IPS DF 4.7 (cell line): ENCODE data around the gene LINGO1.

ENCODE experiments used
- DNase-seq: peaks from one replicate; pipeline ENCODE4 v3.0.0-alpha.2; 2013; ENCODE audit warnings: low spot score; ENCODE audit errors: extremely low read depth

LINGO1 gene, protein sequence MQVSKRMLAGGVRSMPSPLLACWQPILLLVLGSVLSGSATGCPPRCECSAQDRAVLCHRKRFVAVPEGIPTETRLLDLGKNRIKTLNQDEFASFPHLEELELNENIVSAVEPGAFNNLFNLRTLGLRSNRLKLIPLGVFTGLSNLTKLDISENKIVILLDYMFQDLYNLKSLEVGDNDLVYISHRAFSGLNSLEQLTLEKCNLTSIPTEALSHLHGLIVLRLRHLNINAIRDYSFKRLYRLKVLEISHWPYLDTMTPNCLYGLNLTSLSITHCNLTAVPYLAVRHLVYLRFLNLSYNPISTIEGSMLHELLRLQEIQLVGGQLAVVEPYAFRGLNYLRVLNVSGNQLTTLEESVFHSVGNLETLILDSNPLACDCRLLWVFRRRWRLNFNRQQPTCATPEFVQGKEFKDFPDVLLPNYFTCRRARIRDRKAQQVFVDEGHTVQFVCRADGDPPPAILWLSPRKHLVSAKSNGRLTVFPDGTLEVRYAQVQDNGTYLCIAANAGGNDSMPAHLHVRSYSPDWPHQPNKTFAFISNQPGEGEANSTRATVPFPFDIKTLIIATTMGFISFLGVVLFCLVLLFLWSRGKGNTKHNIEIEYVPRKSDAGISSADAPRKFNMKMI

DNA sequence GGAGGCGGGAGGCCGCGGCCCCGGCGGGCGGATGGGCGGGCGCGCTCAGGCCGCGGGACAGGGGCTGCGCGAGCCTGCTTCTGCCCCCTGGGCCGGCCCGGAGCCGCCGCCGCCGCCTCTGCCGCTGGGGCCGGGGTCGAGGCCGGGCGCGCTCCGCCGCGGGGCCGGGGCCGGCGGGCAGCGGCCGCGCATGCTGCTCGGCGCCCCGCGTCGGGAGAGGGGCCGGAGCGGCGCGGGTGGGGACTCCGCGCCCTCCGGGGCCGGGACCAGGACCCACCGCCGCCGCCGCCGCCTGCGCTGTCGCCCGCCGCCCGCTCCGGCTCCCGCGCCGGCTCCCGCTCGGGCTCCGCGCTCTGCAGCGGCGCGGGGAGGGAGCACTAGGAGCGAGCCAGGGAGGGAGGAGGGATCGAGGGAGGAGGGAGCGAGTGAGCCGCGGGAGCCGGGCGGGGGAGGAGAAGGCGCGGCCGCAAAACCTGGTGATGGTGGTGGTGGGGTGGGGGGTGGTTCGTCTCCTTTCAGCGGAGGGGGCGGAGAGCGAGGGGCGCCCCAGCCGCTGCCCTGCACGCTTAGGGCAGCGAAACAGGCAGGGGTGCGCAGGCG lies at the start of gene LINGO1:
LINGO1 (minus strand) TSS at position 379 of the 600 bp plus-strand sequence. CDS start 597 bp downstream, outside the sequence.
- DNase-seq, result no peak

DNA sequence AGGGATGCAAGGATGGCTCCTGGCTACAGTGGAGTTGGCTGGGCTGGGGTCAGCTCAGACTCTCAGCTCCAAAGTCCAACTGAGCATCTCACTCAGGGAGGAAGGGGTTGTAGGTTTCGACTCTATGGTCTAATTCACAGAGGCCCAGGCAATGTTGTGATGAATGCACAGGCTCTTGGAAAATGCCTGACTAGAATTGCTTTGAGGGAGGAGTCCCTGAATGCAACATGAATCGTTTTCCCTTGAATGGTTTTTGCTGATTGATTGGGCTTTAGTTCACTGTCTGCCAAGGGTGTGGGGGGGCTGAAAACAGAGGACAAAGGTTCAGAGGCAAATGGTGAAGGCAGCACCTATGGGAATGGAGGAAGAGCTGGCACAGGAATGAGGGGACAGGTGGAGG lies 48.6 kb upstream of the LINGO1 start:
- no peak for DNase-seq

DNA sequence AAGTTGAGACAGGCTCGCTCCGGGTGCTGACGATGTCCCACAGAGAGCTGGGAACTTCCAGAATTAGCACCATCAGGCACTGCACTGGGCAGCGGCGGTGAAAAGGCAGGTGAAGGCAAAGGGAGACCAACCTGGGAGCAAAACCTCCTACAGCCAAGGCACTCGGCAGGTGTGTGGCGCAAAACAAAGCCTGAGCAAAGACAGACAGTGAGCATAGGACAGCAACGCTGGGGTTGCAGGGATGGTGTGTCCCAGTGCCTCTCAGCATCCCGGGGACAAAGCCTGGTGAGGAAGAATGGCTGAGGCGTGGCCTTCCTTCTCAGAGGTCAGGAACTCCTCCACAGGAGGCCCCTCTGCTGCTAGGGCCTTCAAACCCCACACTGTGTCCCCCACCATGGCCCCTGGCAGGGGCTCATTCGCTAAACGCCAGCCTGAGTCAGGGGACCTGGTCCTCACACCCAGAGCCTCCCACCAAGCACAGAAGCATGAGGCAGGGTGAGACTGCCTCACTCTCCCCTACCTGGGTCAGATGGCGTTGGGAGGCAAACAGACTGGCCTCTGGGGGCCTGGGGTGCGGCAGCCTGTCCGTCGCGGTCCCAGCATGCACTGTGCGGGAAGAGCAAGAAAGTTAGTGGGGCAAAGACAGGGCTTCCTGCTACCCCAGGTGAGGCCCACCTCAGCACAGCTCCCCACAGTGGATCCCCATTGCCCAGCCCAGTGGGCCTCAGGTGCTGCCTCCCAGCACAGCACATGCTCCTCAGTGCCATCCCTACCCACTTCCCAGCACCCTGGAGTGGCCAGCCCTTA lies 44.1 kb upstream of the LINGO1 start:
- no peak for DNase-seq

DNA sequence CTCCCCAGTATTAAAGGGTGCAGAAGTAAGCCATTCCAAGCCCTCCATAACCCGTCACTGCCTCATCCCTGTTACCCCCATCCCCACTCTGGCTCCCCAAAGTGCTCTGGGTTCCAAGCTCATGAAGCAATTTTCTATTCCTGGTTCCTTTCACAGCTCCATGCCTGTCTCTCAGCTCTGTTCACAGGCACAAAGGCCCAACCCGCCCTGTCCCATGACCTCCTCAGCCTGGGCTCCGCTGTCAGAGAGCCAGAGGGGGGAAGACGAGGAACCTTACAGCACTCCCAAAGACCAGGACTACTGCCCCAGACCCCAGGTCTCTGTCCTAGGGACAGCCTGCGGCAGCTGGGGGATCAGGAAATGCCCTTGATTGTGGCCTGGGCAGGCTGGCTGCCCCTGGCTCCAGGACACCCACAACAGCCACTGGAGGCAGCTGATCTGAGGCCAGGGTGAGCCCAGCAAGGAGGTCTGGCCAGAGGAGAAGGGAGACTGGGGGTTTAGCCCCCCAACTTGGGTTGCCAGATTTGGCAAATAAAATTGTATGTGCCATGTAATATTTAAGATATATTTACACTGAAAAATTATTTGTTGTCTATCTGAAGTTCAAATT lies 43.2 kb upstream of the LINGO1 start:
- no peak for DNase-seq

DNA sequence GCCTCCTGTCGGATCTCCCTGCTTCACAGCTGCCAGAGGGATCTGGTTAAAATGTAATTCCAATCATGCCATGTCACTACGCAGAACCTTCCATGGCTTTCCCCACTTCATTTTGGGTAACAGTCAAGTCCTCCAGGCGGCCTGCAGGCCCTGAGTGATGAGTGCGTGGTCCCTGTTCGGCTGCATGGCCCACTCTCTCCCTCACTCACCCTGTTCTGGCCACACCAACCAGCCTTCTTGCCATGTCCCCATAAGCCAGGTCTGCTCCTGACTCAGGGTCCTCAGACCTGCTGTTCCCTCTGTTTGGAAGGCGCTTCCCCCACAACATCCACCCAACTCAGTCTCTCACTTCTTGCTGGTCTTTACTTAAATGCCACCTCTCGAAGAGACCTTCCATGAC lies 41.6 kb upstream of the LINGO1 start:
- DNase-seq, result no peak

DNA sequence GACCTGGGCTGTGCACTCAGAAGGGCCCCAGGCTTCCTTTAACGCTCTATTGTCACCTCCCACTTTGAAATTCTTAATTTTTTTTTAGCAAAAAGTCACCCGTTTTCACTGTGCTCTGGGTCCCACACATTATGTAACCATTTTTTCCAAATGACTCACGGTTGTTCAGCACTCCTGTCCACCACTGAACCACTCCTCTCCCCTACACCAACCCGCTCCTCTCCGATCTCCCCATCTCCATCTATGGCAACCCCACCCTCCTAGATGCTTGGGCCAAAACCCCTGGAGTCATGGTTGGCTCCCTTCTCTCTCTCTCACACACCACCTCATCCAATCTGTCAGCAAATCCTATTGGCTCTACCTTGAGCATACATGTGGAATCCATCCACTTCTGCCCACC lies 41.2 kb upstream of the LINGO1 start:
- DNase-seq, result no peak

DNA sequence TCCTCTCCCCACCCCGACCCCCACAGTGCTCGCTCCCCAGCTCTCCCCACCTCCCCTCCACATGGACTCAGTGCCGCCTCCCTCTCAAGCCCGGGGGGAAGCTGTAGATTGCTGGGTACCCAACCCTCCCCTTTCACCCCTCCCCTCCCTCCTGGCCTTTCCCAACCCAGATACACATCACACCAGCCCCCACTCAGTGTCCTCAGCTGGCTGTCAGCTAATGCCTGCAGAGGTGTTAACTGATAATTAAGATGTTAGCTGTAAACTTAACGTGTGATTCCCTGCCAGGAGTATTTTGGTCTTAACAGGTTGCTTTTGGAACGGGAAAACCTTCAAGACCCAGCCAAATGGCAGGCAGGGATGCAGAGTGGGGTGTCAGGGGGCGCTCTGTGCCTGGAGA lies 39.4 kb upstream of the LINGO1 start:
- DNase-seq, result no peak

DNA sequence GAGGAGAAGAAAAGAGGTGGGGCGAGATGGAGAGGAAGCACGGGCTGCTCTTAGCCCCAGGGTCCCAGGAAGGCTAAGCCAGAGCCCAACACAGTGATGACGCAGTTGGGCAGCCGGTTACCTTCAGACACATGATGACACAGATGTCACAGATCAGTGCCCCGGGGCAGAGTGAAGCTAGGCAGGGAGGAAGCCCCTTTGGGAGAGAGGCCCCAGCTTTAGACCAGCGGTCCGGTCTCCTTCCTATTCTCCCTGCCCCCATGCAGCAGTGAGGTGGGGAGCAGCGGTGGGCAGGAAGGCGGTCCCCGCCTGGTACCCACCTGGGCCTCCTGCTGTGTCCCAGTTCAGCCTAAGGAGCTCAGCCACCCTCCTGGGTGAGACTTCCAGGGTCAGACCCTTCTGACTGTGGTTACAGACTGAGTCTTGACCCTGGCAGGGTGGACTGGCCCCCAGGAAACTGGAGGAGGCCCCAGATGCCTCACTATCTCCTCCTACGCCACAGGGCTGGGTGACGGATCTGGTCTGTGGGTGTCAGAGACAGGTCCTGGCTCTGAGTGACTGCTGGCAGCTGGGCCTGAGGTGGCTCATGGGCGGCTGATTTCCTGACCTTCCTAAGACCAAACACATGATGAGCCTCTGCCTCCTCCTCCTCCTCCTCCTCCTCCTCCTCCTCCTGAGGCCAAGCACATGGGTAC lies 38.8 kb upstream of the LINGO1 start:
- no peak for DNase-seq

DNA sequence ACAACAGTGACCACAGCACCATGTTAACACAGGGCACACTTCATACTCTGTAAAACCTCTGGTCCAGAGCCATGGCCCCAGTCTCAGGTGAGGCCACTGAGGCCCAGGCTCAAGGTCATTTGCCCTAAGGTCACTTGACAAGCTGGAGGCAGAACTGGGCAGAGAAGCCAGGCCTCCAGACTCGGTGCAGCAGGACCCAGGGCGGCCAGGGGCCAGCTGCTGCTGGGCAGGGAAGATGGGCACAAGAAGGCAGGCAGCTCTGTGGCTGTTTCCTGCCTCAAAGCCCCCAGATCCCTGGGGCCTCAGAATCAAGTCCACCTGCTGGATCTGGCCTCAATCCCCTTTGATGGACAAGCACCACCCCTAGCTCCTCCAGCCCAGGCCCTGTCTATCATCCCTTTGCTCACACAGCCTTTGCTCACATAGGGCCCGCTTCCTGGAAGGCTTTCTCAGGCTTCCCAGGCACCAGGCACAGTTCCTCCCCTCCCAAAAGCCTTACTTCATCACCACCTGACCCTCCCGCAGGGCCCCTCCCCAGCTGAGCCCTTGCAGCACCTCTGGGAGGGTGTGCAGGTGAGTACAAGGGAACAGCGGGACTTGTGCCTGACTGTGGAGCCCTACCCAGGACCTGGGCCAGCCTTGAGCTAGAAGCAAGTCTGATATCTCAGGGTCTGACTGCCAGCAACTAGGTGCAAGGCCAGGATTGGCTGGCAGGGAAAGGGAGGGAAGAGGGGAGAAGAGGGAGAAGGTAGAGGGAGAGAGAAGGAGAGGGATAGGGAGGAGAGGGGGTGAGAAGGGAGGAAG lies 38.0 kb upstream of the LINGO1 start:
- DNase-seq, result no peak

DNA sequence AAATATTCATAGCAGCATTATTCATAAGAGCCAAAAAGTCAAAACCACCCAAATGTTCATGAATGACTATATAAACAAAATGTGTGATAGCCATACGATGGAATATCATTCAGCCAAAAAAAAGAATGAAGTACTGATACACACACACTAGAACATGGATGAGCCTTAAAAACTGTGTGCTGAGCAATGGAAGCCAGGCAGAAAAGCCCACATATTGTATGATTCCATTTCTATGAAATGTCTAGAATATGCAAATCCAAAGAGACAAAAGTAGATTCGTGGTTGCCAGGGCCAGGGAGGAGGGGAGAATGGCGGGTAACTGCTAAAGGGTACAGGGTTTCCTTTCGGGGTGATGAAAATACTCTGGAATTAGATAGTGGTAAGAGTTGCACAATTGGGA lies 37.2 kb upstream of the LINGO1 start:
- no peak for DNase-seq

DNA sequence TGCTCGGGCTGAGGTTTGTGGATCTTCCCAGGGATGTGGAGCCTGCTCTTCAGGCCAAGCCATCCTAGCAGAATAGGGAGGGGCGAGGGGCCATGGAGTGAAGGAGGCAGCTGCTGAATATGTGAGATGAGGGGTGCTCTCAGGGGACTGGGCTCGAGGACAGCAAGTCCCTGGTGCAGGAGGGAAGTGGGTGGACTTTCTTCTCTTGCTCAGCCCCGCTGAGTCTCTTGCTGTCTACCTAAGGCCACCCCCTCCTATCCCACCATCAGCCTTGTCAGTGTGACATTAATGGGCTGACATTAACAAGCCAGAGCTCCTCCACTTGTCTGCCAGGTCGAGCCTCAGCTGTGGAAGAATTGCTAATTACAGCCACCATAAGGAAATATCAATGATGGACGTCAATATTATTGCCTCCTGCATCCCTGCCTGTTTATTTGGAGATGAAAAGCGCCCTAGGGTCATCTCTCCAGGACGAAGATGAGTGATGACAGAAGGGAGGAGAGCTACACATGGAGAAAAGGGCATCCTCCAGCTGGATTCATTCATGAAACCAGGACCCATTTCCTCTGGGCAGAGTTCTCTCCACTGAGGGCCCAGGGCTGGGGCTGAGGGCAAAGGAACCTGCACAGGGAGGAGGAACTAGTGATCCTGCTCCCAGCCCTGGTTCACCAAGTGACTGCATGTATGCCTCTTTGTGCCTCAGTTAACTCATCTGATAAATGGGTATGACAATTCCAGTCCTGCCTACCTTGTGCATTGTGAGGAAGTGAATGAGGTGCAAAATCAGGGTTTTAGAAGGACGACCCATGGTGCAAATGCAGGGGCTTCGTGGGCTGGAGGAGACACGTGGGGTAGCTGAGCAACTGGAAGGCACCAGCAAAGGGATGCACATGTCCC lies 34.9 kb upstream of the LINGO1 start:
- DNase-seq, result no peak

DNA sequence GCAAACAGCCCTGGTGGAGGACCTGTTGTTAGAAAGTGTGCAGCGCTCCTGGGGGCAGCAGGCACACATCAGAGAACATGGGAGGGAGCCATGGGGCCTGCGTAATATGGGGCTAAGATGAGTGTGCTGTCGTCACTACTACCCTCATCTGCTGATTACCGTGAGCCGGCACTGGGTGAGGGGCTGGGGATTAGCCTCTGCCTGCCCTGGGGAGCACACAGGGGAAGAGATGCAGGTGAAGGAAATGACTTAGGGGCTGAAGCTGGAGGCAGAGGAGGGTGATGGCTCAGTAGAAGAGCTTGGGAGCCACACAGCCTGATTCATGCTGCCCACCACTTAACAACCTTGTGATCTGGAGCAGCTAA lies 33.6 kb upstream of the LINGO1 start:
- DNase-seq, result no peak

DNA sequence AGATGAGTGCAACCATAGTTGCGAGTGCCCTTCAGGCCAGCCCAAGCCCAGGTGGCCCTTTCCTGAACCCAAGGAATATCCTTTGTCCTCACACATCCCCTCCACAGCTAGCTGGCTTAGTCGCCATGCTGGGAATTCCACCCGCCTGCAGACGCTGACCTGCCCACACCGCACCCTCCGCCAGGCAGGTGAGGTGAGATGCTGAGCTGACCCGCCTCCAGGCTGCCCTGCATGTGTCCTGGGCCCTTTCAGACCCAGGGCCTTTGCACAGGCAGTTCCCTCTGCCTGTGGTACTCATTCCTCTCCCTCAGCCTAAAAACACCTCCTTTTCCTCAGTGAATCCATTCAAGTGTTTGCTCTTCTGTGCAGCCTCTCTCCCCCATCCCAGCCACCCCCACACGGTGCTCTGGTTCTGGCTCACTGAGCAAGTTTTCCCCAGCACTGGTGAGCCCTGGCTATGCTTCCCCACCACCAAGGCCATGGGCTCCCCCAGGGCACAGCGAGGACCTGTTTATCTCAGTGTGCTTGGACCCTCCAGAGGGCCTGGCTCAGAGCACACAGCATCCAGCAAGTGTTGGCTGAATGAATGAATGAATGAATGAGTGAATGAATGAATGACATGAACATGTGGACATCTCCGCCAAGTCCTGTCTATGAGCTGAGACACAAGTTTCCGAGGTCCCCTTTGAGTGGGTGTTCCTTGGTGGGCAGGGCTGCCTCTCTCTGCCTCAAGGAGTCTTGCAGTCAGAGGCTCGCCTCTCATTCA lies 33.0 kb upstream of the LINGO1 start:
- DNase-seq, result no peak

DNA sequence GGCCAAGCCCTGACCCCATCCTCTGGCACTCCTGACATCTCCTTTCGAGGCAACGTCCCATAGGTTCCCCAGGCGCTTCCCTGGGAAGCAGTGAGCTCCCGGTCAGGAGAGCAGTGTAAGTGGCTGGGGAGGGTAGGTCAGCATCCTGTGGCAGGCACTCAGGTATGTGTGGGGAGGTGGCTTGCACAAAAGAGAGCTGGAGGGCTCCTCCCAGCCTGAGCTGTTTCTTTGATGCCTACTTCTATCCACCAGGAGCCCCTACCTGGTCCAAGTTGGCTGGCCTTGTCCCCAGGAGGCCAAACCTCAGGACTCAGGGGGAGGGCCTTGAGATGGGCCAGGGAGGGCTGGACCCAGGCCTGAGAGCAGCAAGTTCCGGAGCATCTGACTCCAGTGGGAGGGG lies 31.7 kb upstream of the LINGO1 start:
- DNase-seq, result no peak

DNA sequence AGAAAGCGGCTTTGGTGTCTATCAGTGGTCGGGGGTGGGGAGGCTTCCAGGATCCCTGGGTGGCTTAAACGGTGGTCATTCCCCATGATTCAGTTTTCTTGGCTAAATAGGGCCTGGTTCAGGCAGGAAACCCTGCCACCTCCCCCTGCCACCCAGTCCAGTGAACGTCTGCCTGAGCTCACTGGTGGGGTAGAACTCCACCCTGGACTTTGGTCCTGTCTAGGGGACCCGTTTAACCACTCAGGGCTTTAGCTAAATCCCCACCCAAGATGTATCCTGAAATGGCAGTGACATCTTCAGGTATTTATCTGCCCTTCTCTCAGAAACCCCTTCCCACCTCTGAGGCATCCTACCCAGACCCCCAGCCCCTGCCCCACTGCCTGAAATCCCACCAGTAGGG lies 30.5 kb upstream of the LINGO1 start:
- no peak for DNase-seq

DNA sequence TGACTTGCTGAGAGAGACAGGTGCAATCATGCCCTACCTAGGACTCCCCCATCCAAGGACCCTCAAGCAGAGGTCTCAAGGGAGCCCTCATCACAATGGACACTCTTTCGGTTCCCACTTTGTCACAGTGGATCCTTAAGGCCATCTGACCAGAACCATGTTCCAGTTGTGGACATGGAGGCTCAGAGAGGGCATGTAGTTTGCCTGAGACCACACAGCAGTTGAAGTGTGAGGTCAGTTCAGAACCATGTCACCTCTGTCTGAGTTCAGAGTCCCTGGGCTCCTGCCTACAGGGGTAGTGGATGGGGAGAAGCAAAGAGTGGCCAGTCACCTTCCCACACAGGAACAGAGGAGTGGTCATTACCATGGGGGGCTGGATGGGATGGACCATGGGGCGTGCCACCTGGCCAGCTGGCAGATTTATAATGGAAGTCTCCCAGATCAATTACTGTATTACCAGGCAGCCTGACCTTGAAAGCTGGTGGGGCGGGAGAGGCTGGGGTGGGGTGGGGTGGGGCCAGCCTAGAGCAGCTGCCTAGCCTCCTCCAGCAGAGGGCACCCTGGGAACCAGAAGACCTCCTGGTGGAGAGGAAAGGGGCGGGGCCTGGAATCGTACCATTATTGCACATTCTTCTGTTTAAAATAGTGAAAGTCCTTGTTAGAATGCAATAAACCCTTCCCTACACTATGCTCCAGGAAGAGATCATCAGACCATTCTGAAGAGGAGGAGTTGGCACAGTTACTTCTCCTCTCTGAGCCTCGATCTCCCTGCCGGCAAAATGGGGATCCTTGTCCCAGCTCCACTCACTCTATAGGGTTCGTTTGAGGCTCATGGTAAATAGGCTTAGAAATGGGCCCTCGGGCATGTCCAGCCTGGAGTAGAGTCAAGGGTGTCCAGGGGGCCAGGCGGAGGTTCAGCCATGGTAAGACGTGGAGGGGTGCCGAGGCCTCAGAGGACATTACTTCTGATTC lies 26.9 kb upstream of the LINGO1 start:
- DNase-seq, result no peak

DNA sequence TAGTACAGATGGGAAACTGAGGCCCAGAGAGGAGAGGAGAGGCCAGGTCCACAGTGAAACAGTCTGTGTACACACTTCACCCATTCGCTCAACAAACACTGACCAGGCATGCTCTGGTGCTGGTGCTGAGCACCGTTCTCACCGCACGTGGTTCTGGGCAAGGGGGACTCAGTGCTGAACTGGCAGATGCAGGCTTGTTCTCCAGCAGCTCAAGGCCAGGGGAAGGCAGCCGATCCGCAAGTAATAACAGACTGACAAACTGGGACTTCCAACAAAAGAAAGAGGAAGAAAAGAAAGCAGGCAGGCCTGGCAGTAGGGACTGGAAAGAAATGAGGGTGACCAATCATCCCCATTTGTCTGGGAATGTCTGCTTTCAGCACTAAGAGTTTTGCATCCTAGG lies 25.6 kb upstream of the LINGO1 start:
- DNase-seq, result no peak
